Progenitor cell of endocrine pancreas (in vitro differentiated cells): ENCODE results near the gene AOX1. TPM values are rescaled to one million over a fixed set of nuclear protein-coding genes. Genes with fewer than 3 reads are reported as not detected.

ENCODE experiments used
- DNase-seq: peaks from one replicate; pipeline ENCODE4 v3.0.0; 2021; ENCODE audit warnings: low spot score; ENCODE audit not compliant: unreplicated experiment
- H3K27ac Mint-ChIP-seq: 2 replicates; pipeline ENCODE4 v1.8.0; 2021; ENCODE audit warnings: mild to moderate bottlenecking, moderate library complexity, mixed read lengths
- H3K27me3 Mint-ChIP-seq: 2 replicates; pipeline ENCODE4 v1.8.0; 2021; ENCODE audit warnings: mixed read lengths
- H3K36me3 Mint-ChIP-seq: 2 replicates; pipeline ENCODE4 v1.8.0; 2022; ENCODE audit warnings: mixed read lengths; ENCODE audit not compliant: insufficient read depth
- H3K4me1 Mint-ChIP-seq: 2 replicates; pipeline ENCODE4 v1.8.0; 2021; ENCODE audit warnings: low read depth, mixed read lengths
- H3K4me3 Mint-ChIP-seq: 2 replicates; pipeline ENCODE4 v1.8.0; 2021; ENCODE audit warnings: low read depth, mild to moderate bottlenecking, moderate library complexity, mixed read lengths
- H3K9me3 Mint-ChIP-seq: 2 replicates; pipeline ENCODE4 v1.8.0; 2021; ENCODE audit warnings: low read depth, mixed read lengths
- CTCF ChIP-seq: fragments of 200-600 bp; sonication (generic); IDR thresholded peaks from one replicate; pipeline ENCODE4 v1.5.0; 2021; ENCODE audit warnings: antibody characterized with exemption, mild to moderate bottlenecking; ENCODE audit not compliant: unreplicated experiment
- total RNA-seq: library from RNA; stranded (reverse); gene quantifications from 2 replicates; pipeline ENCODE4 v1.2.1, GENCODE V29; 2021

The AOX1 gene
- total RNA-seq, 1 donor from 2014 or later: 4.1 TPM

- H3K4me1 Mint-ChIP-seq: peaks cover 50% of the 10 kb centered on the region
- no peak for TF ChIP-seq CTCF
- H3K4me3 Mint-ChIP-seq: no peak overlapping the region
- H3K27me3 Mint-ChIP-seq: no peaks in the 10 kb centered on the region
- H3K9me3 Mint-ChIP-seq: peaks cover 5% of the 10 kb centered on the region
- H3K36me3 Mint-ChIP-seq: peaks cover 2% of the 10 kb centered on the region
- DNase-seq: no peak
- no peak overlapping the region for H3K27ac Mint-ChIP-seq
These were observed 14.9 kb downstream of the AOX1 start for GRCh38 chr2:200600549-200601225.

GRCh38 chr2:200602584-200602983 lies 16.8 kb downstream of the AOX1 start:
- Mint-ChIP-seq H3K36me3 (peaks cover 11% of the 10 kb centered on the region), H3K9me3 (peaks cover 14% of the 10 kb centered on the region), H3K27me3 (no peaks in the 10 kb centered on the region), H3K4me3 (no peak overlapping the region), H3K4me1 (peaks cover 32% of the 10 kb centered on the region), H3K27ac (no peak overlapping the region)
- TF ChIP-seq CTCF: no peak
- DNase-seq: no peak

- Mint-ChIP-seq H3K27me3 (no peaks in the 10 kb centered on the region), H3K27ac (no peak overlapping the region), H3K36me3 (peaks cover 15% of the 10 kb centered on the region), H3K9me3 (peaks cover 14% of the 10 kb centered on the region), H3K4me1 (peaks cover 24% of the 10 kb centered on the region), H3K4me3 (no peak overlapping the region)
- no peak for TF ChIP-seq CTCF
- DNase-seq: no peak
These were observed 18.2 kb downstream of the AOX1 start for GRCh38 chr2:200603972-200604371.

- no peak overlapping the region for H3K27ac Mint-ChIP-seq
- TF ChIP-seq CTCF: no peak
- H3K27me3 Mint-ChIP-seq: no peaks in the 10 kb centered on the region
- peaks cover 15% of the 10 kb centered on the region for H3K36me3 Mint-ChIP-seq
- H3K4me1 Mint-ChIP-seq: peaks cover 24% of the 10 kb centered on the region
- H3K4me3 Mint-ChIP-seq: no peak overlapping the region
- no peak for DNase-seq
- peaks cover 14% of the 10 kb centered on the region for H3K9me3 Mint-ChIP-seq
These were observed 18.9 kb downstream of the AOX1 start for GRCh38 chr2:200604571-200605255.

GRCh38 chr2:200608341-200609027 lies 22.7 kb downstream of the AOX1 start:
- no peak for TF ChIP-seq CTCF
- Mint-ChIP-seq H3K4me1 (no peaks in the 10 kb centered on the region), H3K36me3 (peaks cover 15% of the 10 kb centered on the region), H3K27ac (no peak overlapping the region), H3K4me3 (no peak overlapping the region), H3K9me3 (peaks cover 14% of the 10 kb centered on the region), H3K27me3 (no peaks in the 10 kb centered on the region)
- DNase-seq: no peak
